Measurements from ENCODE around the gene AP1B1. TPM values are rescaled to one million over a fixed set of nuclear protein-coding genes. Genes with fewer than 3 reads are reported as not detected.

AP1B1 gene
- total RNA-seq, 1 donor from 2014 or later, result 132 TPM

GRCh38 chr22:29344137-29344536 is 44.2 kb downstream of the AP1B1 start:
- ChIA-PET POLR2A (no interaction called here), CTCF (no interaction called here)
- Mint-ChIP-seq H3K4me3 (no peak overlapping the region), H3K27ac (no peak overlapping the region), H3K9me3 (no peaks in the 10 kb centered on the region), H3K27me3 (no peaks in the 10 kb centered on the region), H3K4me1 (no peaks in the 10 kb centered on the region), H3K36me3 (ENCODE audit: low read depth) (peaks cover 95% of the 10 kb centered on the region)
- TF ChIP-seq CTCF (IDR thresholded peaks at IDR 0.05), result no peak
- ATAC-seq (ENCODE audit: low read depth) (no peak), DNase-seq (no peak)
- intact Hi-C loops (cut with micrococcal nuclease), result no loop called here

GRCh38 chr22:29343313-29343805 is 45.0 kb downstream of the AP1B1 start:
- CTCF ChIA-PET, result no interaction called here
- H3K9me3 Mint-ChIP-seq, result no peaks in the 10 kb centered on the region
- no peaks in the 10 kb centered on the region for H3K4me1 Mint-ChIP-seq
- H3K4me3 Mint-ChIP-seq, result no peak overlapping the region
- no peak for TF ChIP-seq CTCF (IDR thresholded peaks at IDR 0.05)
- DNase-seq, result no peak
- H3K27me3 Mint-ChIP-seq, result no peaks in the 10 kb centered on the region
- H3K36me3 Mint-ChIP-seq (ENCODE audit: low read depth), result peaks cover 95% of the 10 kb centered on the region
- POLR2A ChIA-PET, result no interaction called here
- H3K27ac Mint-ChIP-seq, result no peak overlapping the region
- intact Hi-C loops (cut with micrococcal nuclease), result no loop called here
- no peak for ATAC-seq (ENCODE audit: low read depth)

GRCh38 chr22:29342577-29343312 is 45.6 kb downstream of the AP1B1 start:
- Mint-ChIP-seq H3K4me1 (no peaks in the 10 kb centered on the region), H3K9me3 (no peaks in the 10 kb centered on the region), H3K4me3 (no peak overlapping the region), H3K36me3 (ENCODE audit: low read depth) (peaks cover 95% of the 10 kb centered on the region), H3K27ac (no peak overlapping the region), H3K27me3 (no peaks in the 10 kb centered on the region)
- TF ChIP-seq CTCF (IDR thresholded peaks at IDR 0.05), result no peak
- ATAC-seq (ENCODE audit: low read depth) (no peak), DNase-seq (no peak)
- CTCF ChIA-PET, result no interaction called here
- POLR2A ChIA-PET, result no interaction called here
- intact Hi-C loops (cut with micrococcal nuclease), result no loop called here

- Mint-ChIP-seq H3K27ac (no peak overlapping the region), H3K27me3 (no peaks in the 10 kb centered on the region), H3K4me1 (no peaks in the 10 kb centered on the region), H3K9me3 (no peaks in the 10 kb centered on the region), H3K36me3 (ENCODE audit: low read depth) (peaks cover 95% of the 10 kb centered on the region), H3K4me3 (no peak overlapping the region)
- ATAC-seq (ENCODE audit: low read depth) (no peak), DNase-seq (no peak)
- ChIA-PET POLR2A (no interaction called here), CTCF (no interaction called here)
- TF ChIP-seq CTCF (IDR thresholded peaks at IDR 0.05), result no peak
- intact Hi-C loops (cut with micrococcal nuclease), result no loop called here
Observed at GRCh38 chr22:29342177-29342576, 46.2 kb downstream of the AP1B1 start.

GRCh38 chr22:29341849-29342127 is 46.6 kb downstream of the AP1B1 start:
- ChIA-PET POLR2A (no interaction called here), CTCF (no interaction called here)
- no peak for ATAC-seq (ENCODE audit: low read depth)
- Mint-ChIP-seq H3K36me3 (ENCODE audit: low read depth) (peaks cover 95% of the 10 kb centered on the region), H3K27me3 (no peaks in the 10 kb centered on the region), H3K4me3 (no peak overlapping the region), H3K4me1 (no peaks in the 10 kb centered on the region), H3K9me3 (no peaks in the 10 kb centered on the region), H3K27ac (no peak overlapping the region)
- no peak for DNase-seq
- TF ChIP-seq CTCF (IDR thresholded peaks at IDR 0.05), result no peak
- intact Hi-C loops (cut with micrococcal nuclease), result no loop called here

All from activated B cell treated with CpG ODN at 0.5 μM for 24 hours (primary cell).